Neural progenitor cell (in vitro differentiated cells): ENCODE measurements around the gene INCA1. TPM values are rescaled to one million over a fixed set of nuclear protein-coding genes. Genes with fewer than 3 reads are reported as not detected.

ENCODE experiments used
- DNase-seq: peaks from one replicate; pipeline ENCODE4 v3.0.0-alpha.2; 2016; ENCODE audit warnings: low spot score
- H2AFZ ChIP-seq: fragments of 200-600 bp; sonication (generic); replicated peaks from 2 replicates; pipeline ENCODE4 v1.6.1; 2016; ENCODE audit warnings: antibody characterized with exemption
- H3F3A ChIP-seq: fragments of 200-600 bp; sonication (generic); 2 replicates; pipeline ENCODE4 v1.6.1; 2016; ENCODE audit warnings: antibody characterized with exemption, low read depth
- H3K27ac ChIP-seq: fragments of 200-600 bp; sonication (generic); 2 replicates; pipeline ENCODE4 v1.5.1; 2016; ENCODE audit warnings: mild to moderate bottlenecking
- H3K27me3 ChIP-seq: fragments of 200-600 bp; sonication (generic); 2 replicates; pipeline ENCODE4 v1.6.1; 2016; ENCODE audit warnings: mild to moderate bottlenecking, moderate library complexity
- H3K36me3 ChIP-seq: fragments of 200-600 bp; sonication (generic); 2 replicates; pipeline ENCODE4 v1.5.1; 2016
- H3K4me1 ChIP-seq: fragments of 200-600 bp; sonication (generic); 2 replicates; pipeline ENCODE4 v1.6.1; 2016; ENCODE audit warnings: mixed run types
- H3K4me2 ChIP-seq: fragments of 200-600 bp; sonication (generic); 2 replicates; pipeline ENCODE4 v1.6.1; 2016
- H3K4me3 ChIP-seq: fragments of 200-600 bp; sonication (generic); 2 replicates; pipeline ENCODE4 v1.5.1; 2016
- H3K79me2 ChIP-seq: fragments of 200-600 bp; sonication (generic); 2 replicates; pipeline ENCODE4 v1.6.1; 2016; ENCODE audit warnings: low read depth
- H3K9ac ChIP-seq: fragments of 200-600 bp; sonication (generic); 2 replicates; pipeline ENCODE4 v1.6.1; 2016
- H3K9me3 ChIP-seq: fragments of 200-600 bp; sonication (generic); 2 replicates; pipeline ENCODE4 v1.5.1; 2016; ENCODE audit warnings: low read depth
- H4K20me1 ChIP-seq: fragments of 200-600 bp; sonication (generic); 2 replicates; pipeline ENCODE4 v1.6.1; 2016; ENCODE audit warnings: low read depth
- H3K27ac Mint-ChIP-seq: 3 replicates; pipeline ENCODE4 v1.8.0; 2021; ENCODE audit warnings: mixed read lengths
- H3K27me3 Mint-ChIP-seq: 2 replicates; pipeline ENCODE4 v1.8.0; 2022; ENCODE audit warnings: low read depth, mild to moderate bottlenecking, inconsistent platforms, moderate library complexity, mixed read lengths; ENCODE audit not compliant: insufficient read depth
- H3K36me3 Mint-ChIP-seq: 3 replicates; pipeline ENCODE4 v1.8.0; 2021; ENCODE audit warnings: mixed read lengths
- H3K4me1 Mint-ChIP-seq: 3 replicates; pipeline ENCODE4 v1.8.0; 2021; ENCODE audit warnings: mixed read lengths
- H3K4me3 Mint-ChIP-seq: 3 replicates; pipeline ENCODE4 v1.8.0; 2021; ENCODE audit warnings: mild to moderate bottlenecking, moderate library complexity, mixed read lengths
- H3K9me3 Mint-ChIP-seq: 3 replicates; pipeline ENCODE4 v1.8.0; 2020; ENCODE audit warnings: mixed read lengths
- CTCF ChIP-seq: fragments of 200-600 bp; sonication (generic); IDR thresholded peaks from 2 replicates; pipeline ENCODE4 v1.5.1; 2017; ENCODE audit warnings: antibody characterized with exemption, mild to moderate bottlenecking
- EZH2 ChIP-seq: fragments of 200-600 bp; sonication (generic); IDR thresholded peaks from 2 replicates; pipeline ENCODE4 v1.6.1; 2017; ENCODE audit warnings: antibody characterized with exemption, mild to moderate bottlenecking, moderate library complexity
- EZH2phosphoT487 ChIP-seq: fragments of 200-600 bp; sonication (generic); IDR thresholded peaks from 2 replicates; pipeline ENCODE4 v1.6.1; 2017; ENCODE audit warnings: antibody characterized with exemption
- total RNA-seq: library from RNA; depleted of rRNA; stranded (reverse); fragments of >200 nt; gene quantifications from 2 replicates; pipeline ENCODE4 v1.2.3, GENCODE V29; 2015; ENCODE audit warnings: low replicate concordance

INCA1 gene
- total RNA-seq, 1 donor from 2014 or later = 0.52 TPM

GRCh38 chr17:5011928-5012327 lies 14.6 kb upstream of the INCA1 start:
- Mint-ChIP-seq H3K27me3 (peaks cover 3% of the 10 kb centered on the region), H3K4me1 (no peaks in the 10 kb centered on the region), H3K36me3 (peaks cover 34% of the 10 kb centered on the region), H3K4me3 (no peak overlapping the region), H3K27ac (no peak overlapping the region), H3K9me3 (no peaks in the 10 kb centered on the region)
- H3K4me3 ChIP-seq = no peak overlapping the region
- no peak overlapping the region for H3K27ac ChIP-seq
- H3F3A ChIP-seq = no peaks in the 10 kb centered on the region
- H3K79me2 ChIP-seq = no peaks in the 10 kb centered on the region
- no peaks in the 10 kb centered on the region for H3K9me3 ChIP-seq
- no peaks in the 10 kb centered on the region for H3K4me1 ChIP-seq
- H3K4me2 ChIP-seq = no peak overlapping the region
- DNase-seq = no peak
- H2AFZ ChIP-seq = no peak overlapping the region
- H3K27me3 ChIP-seq = no peaks in the 10 kb centered on the region
- H4K20me1 ChIP-seq = no peaks in the 10 kb centered on the region
- no peaks in the 10 kb centered on the region for H3K36me3 ChIP-seq
- no peak for TF ChIP-seq EZH2phosphoT487
- no peak for TF ChIP-seq CTCF
- no peak for TF ChIP-seq EZH2
- H3K9ac ChIP-seq = no peak overlapping the region

- peaks cover 7% of the 10 kb centered on the region for H3K4me1 Mint-ChIP-seq
- Histone ChIP-seq H3K27ac (no peak overlapping the region), H3F3A (no peaks in the 10 kb centered on the region), H3K9me3 (no peaks in the 10 kb centered on the region), H3K4me1 (peaks cover 12% of the 10 kb centered on the region), H3K36me3 (peaks cover 4% of the 10 kb centered on the region), H3K4me2 (no peak overlapping the region), H2AFZ (no peak overlapping the region), H3K27me3 (no peaks in the 10 kb centered on the region), H4K20me1 (peaks cover 18% of the 10 kb centered on the region), H3K4me3 (no peak overlapping the region), H3K79me2 (peaks cover 20% of the 10 kb centered on the region), H3K9ac (no peak overlapping the region)
- H3K27me3 Mint-ChIP-seq = no peaks in the 10 kb centered on the region
- TF ChIP-seq CTCF (no peak), EZH2phosphoT487 (no peak), EZH2 (no peak)
- no peak for DNase-seq
- peaks cover 51% of the 10 kb centered on the region for H3K36me3 Mint-ChIP-seq
- H3K4me3 Mint-ChIP-seq = no peak overlapping the region
- no peak overlapping the region for H3K27ac Mint-ChIP-seq
- no peaks in the 10 kb centered on the region for H3K9me3 Mint-ChIP-seq
Observed at GRCh38 chr17:5003214-5003867, 6.0 kb upstream of the INCA1 start.

- Histone ChIP-seq H2AFZ (no peak overlapping the region), H4K20me1 (peaks cover 18% of the 10 kb centered on the region), H3K4me1 (peaks cover 12% of the 10 kb centered on the region), H3F3A (no peaks in the 10 kb centered on the region), H3K27ac (no peak overlapping the region), H3K36me3 (peaks cover 4% of the 10 kb centered on the region), H3K9ac (no peak overlapping the region), H3K79me2 (peaks cover 23% of the 10 kb centered on the region), H3K4me2 (no peak overlapping the region), H3K9me3 (no peaks in the 10 kb centered on the region), H3K27me3 (peaks cover under 1% of the 10 kb centered on the region), H3K4me3 (no peak overlapping the region)
- Mint-ChIP-seq H3K9me3 (no peaks in the 10 kb centered on the region), H3K27me3 (no peaks in the 10 kb centered on the region), H3K4me3 (no peak overlapping the region), H3K4me1 (peaks cover 7% of the 10 kb centered on the region), H3K27ac (peak overlapping the region; percentile 50), H3K36me3 (peaks cover 43% of the 10 kb centered on the region)
- DNase-seq = no peak
- TF ChIP-seq CTCF (no peak), EZH2phosphoT487 (no peak), EZH2 (no peak)
Observed at GRCh38 chr17:5002121-5002788, 4.9 kb upstream of the INCA1 start.
